IMR-90 (cell line): ENCODE measurements around the gene PLEKHA4.

Experiments
- BHLHE40 ChIP-seq: fragments of 150-350 bp; IDR thresholded peaks from 2 replicates; pipeline ENCODE4 v1.6.1; 2016; ENCODE audit warnings: mild to moderate bottlenecking, low read depth, low read length
- CHD1 ChIP-seq: IDR thresholded peaks from 2 replicates; pipeline ENCODE4 v1.6.1; 2012; ENCODE audit warnings: low read depth, low read length, improper control_type of control experiment
- MAFK ChIP-seq: IDR thresholded peaks from 2 replicates; pipeline ENCODE4 v1.6.1; 2012; ENCODE audit warnings: low read depth, low read length, improper control_type of control experiment
- MAZ ChIP-seq: IDR thresholded peaks from 2 replicates; pipeline ENCODE4 v1.6.1; 2012; ENCODE audit warnings: low read depth, mild to moderate bottlenecking, low read length, improper control_type of control experiment, moderate library complexity, borderline replicate concordance
- MXI1 ChIP-seq: IDR thresholded peaks from 2 replicates; pipeline ENCODE4 v1.6.1; 2012; ENCODE audit warnings: low read depth, mild to moderate bottlenecking, low read length, moderate library complexity, borderline replicate concordance
- POLR2A ChIP-seq: IDR thresholded peaks from 2 replicates; pipeline ENCODE4 v1.6.1; 2012; ENCODE audit warnings: mild to moderate bottlenecking, low read depth, low read length
- RAD21 ChIP-seq: IDR thresholded peaks from 2 replicates; pipeline ENCODE4 v1.6.1; 2012; ENCODE audit warnings: low read length, improper control_type of control experiment
- RCOR1 ChIP-seq: IDR thresholded peaks from 2 replicates; pipeline ENCODE4 v1.6.1; 2012; ENCODE audit warnings: mild to moderate bottlenecking, low read length, improper control_type of control experiment; ENCODE audit not compliant: insufficient replicate concordance
- RFX5 ChIP-seq: IDR thresholded peaks from 2 replicates; pipeline ENCODE4 v1.8.0; 2012; ENCODE audit warnings: low read depth, mild to moderate bottlenecking, low read length, moderate library complexity
- SMC3 ChIP-seq: fragments of 150-350 bp; IDR thresholded peaks from 2 replicates; pipeline ENCODE4 v1.6.1; 2016; ENCODE audit warnings: low read depth, mild to moderate bottlenecking, antibody characterized with exemption, low read length, moderate library complexity
- TF ChIP-seq, protein P1 (sequence below): conservative IDR thresholded peaks from 2 replicates; pipeline ENCODE4 v1.5.1; 2012; ENCODE audit warnings: mild to moderate bottlenecking, low read depth, low read length, improper control_type of control experiment
- TF ChIP-seq, protein P2 (sequence below): fragments of 150-350 bp; IDR thresholded peaks from 2 replicates; pipeline ENCODE4 v1.6.1; 2017; ENCODE audit warnings: mild to moderate bottlenecking, antibody characterized with exemption, low read length, low read depth

DNA sequence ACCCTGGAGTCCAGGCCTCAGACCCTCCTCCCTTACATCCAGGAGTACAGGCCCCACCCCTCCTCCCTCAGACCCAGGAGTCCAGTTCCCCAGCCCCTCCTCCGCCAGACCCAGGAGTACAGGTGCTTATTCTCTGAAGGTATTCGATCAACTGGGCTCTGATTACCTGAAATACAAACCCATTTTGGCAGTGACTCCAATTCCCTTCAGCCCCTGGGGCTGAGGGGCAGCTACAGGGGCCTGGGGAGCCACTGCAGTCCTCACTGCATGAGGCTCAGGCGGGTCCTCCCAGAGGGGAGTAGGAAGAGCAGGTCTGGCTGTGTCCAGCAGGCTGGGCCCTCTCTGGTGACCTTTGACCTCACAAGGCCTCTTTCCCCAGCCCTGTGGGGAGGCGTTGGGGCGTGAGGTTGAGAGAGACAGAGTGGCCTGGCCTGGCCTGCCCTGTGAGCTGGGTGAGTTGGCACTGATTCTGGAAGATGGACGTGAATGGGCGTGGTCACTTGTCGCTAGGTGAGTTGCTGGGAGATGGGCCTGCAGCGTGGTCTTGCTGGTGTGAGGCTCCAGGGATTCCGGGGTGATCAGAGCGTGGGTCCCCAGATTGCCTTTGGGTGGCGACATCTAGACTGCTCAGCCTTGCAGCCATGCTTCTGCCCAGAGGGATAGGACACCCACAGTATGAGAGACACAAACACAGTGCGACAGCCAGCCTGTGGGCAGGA is 60.7 kb downstream of the PLEKHA4 start:
- TF ChIP-seq POLR2A (no peak), MAZ (no peak), RAD21 (no peak), RFX5 (no peak), CHD1 (no peak), MAFK (no peak), BHLHE40 (no peak), MXI1 (no peak), SMC3 (no peak), RCOR1 (no peak)
- TF ChIP-seq, protein P1, sequence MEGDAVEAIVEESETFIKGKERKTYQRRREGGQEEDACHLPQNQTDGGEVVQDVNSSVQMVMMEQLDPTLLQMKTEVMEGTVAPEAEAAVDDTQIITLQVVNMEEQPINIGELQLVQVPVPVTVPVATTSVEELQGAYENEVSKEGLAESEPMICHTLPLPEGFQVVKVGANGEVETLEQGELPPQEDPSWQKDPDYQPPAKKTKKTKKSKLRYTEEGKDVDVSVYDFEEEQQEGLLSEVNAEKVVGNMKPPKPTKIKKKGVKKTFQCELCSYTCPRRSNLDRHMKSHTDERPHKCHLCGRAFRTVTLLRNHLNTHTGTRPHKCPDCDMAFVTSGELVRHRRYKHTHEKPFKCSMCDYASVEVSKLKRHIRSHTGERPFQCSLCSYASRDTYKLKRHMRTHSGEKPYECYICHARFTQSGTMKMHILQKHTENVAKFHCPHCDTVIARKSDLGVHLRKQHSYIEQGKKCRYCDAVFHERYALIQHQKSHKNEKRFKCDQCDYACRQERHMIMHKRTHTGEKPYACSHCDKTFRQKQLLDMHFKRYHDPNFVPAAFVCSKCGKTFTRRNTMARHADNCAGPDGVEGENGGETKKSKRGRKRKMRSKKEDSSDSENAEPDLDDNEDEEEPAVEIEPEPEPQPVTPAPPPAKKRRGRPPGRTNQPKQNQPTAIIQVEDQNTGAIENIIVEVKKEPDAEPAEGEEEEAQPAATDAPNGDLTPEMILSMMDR, result no peak
- TF ChIP-seq, protein P2, sequence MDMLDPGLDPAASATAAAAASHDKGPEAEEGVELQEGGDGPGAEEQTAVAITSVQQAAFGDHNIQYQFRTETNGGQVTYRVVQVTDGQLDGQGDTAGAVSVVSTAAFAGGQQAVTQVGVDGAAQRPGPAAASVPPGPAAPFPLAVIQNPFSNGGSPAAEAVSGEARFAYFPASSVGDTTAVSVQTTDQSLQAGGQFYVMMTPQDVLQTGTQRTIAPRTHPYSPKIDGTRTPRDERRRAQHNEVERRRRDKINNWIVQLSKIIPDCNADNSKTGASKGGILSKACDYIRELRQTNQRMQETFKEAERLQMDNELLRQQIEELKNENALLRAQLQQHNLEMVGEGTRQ, result no peak
